Measurements from ENCODE around the gene EMILIN1. TPM values are rescaled to one million over a fixed set of nuclear protein-coding genes. Genes with fewer than 3 reads are reported as not detected.

Gene EMILIN1
- total and polyA plus RNA-seq, 2 experiments from 2014 or later = 3.2 to 15.4 TPM

- H3K27me3 ChIP-seq (ENCODE audit: insufficient read depth) = peaks cover 6% of the 10 kb centered on the region; the same call in 1 of the 2 replicates
These were observed 50.5 kb downstream of the EMILIN1 start for GRCh38 chr2:27128668-27129571.

More at GRCh38 chr2:27128668-27129571, 50.5 kb downstream of the EMILIN1 start:
- H3K4me3 Mint-ChIP-seq = no peak overlapping the region
- no peak overlapping the region for H3K4me2 ChIP-seq
- H3K27me3 Mint-ChIP-seq (ENCODE audit: insufficient read depth, low read depth, poor library complexity) = peaks cover 7% of the 10 kb centered on the region
- H3K4me1 ChIP-seq (ENCODE audit: insufficient read depth) = peaks cover 11% of the 10 kb centered on the region; the same call in 1 of the 2 replicates
- H3K79me2 ChIP-seq (replicated peaks; ENCODE audit: insufficient read depth) = peaks cover 11% of the 10 kb centered on the region
- H2AFZ ChIP-seq = no peak overlapping the region
- peaks cover 10% of the 10 kb centered on the region for H4K20me1 ChIP-seq (replicated peaks; ENCODE audit: insufficient read depth)
- H3F3A ChIP-seq (replicated peaks; ENCODE audit: low read depth) = no peaks in the 10 kb centered on the region; the same call in 1 of the 2 replicates
- no peaks in the 10 kb centered on the region for H3K36me3 ChIP-seq (ENCODE audit: insufficient read depth)
- H3K4me1 Mint-ChIP-seq = peaks cover 18% of the 10 kb centered on the region
- H3K9me3 Mint-ChIP-seq = no peaks in the 10 kb centered on the region
- H3K27ac ChIP-seq (ENCODE audit: low read depth) = no peak overlapping the region
- no peak for TF ChIP-seq NANOG (IDR thresholded peaks at IDR 0.05; ENCODE audit: borderline replicate concordance)
- no peak for TF ChIP-seq EZH2 (IDR thresholded peaks at IDR 0.05; ENCODE audit: low read depth, unreplicated experiment)
- no peak for TF ChIP-seq JUNB (IDR thresholded peaks at IDR 0.05; ENCODE audit: unreplicated experiment)
- no peak for TF ChIP-seq EZH2phosphoT487 (IDR thresholded peaks at IDR 0.05; ENCODE audit: unreplicated experiment)
- no peak for TF ChIP-seq ZNF114 (CRISPR knock-in tag; IDR thresholded peaks at IDR 0.05)
- TF ChIP-seq CREB1 (CRISPR knock-in tag; IDR thresholded peaks at IDR 0.05; ENCODE audit: low read depth) = no peak
- TF ChIP-seq STAT1 (IDR thresholded peaks at IDR 0.05; ENCODE audit: unreplicated experiment) = no peak
- no peak for TF ChIP-seq ZNF331 (CRISPR knock-in tag; IDR thresholded peaks at IDR 0.05; ENCODE audit: low read depth)
- TF ChIP-seq ZNF462 (CRISPR knock-in tag; IDR thresholded peaks at IDR 0.05) = no peak
- TF ChIP-seq, protein P1, sequence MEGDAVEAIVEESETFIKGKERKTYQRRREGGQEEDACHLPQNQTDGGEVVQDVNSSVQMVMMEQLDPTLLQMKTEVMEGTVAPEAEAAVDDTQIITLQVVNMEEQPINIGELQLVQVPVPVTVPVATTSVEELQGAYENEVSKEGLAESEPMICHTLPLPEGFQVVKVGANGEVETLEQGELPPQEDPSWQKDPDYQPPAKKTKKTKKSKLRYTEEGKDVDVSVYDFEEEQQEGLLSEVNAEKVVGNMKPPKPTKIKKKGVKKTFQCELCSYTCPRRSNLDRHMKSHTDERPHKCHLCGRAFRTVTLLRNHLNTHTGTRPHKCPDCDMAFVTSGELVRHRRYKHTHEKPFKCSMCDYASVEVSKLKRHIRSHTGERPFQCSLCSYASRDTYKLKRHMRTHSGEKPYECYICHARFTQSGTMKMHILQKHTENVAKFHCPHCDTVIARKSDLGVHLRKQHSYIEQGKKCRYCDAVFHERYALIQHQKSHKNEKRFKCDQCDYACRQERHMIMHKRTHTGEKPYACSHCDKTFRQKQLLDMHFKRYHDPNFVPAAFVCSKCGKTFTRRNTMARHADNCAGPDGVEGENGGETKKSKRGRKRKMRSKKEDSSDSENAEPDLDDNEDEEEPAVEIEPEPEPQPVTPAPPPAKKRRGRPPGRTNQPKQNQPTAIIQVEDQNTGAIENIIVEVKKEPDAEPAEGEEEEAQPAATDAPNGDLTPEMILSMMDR (conservative IDR thresholded peaks at IDR 0.05; ENCODE audit: low read depth in 2 of 2) = no peak
- no peak for TF ChIP-seq ETS1 (IDR thresholded peaks at IDR 0.05)
- no peak; the same call in 1 of the 2 replicates for TF ChIP-seq POLR2AphosphoS5 (IDR thresholded peaks at IDR 0.05; ENCODE audit: low read depth)
- TF ChIP-seq REST (IDR thresholded peaks at IDR 0.05; ENCODE audit: unreplicated experiment) = no peak
- ATAC-seq (no peak), DNase-seq (ENCODE audit: low spot score) (no peak)
- H3K9me2 ChIP-seq (ENCODE audit: insufficient read depth) = no peaks in the 10 kb centered on the region
- H3K4me3 ChIP-seq = no peak overlapping the region
- H3K36me3 Mint-ChIP-seq (ENCODE audit: low read depth) = peaks cover 26% of the 10 kb centered on the region; the same call in 2 of the 3 replicates
- no peak overlapping the region for H3K27ac Mint-ChIP-seq

Measured in GM23338 (cell line).